ENCODE data around the gene HLX. TPM values are rescaled to one million over a fixed set of nuclear protein-coding genes. Genes with fewer than 3 reads are reported as not detected.
A peak's percentile ranks its signal among the peaks of the same experiment; 100 is the strongest.

The HLX gene
- total RNA-seq, 4 donors from 2014 or later: 26.4 to 46.7 (median 34.5) TPM

- DNase-seq (ENCODE audit: low spot score) (no peak), ATAC-seq (ENCODE audit: low FRiP score) (no peak)
- no peak for TF ChIP-seq CTCF (IDR thresholded peaks at IDR 0.05)
Observed at GRCh38 chr1:220895412-220895946, 16.2 kb downstream of the HLX start.

GRCh38 chr1:220896092-220896491, 16.8 kb downstream of the HLX start:
- TF ChIP-seq CTCF (IDR thresholded peaks at IDR 0.05): no peak
- no peak for ATAC-seq (ENCODE audit: low FRiP score)
- no peak for DNase-seq (ENCODE audit: low spot score)

- ATAC-seq (ENCODE audit: low FRiP score) (no peak), DNase-seq (ENCODE audit: low spot score) (no peak)
- no peak for TF ChIP-seq CTCF (IDR thresholded peaks at IDR 0.05)
Observed at GRCh38 chr1:220900842-220901241, 21.6 kb downstream of the HLX start.

GRCh38 chr1:220901881-220902280, 22.6 kb downstream of the HLX start:
- ATAC-seq (ENCODE audit: low FRiP score) (no peak), DNase-seq (ENCODE audit: low spot score) (no peak)
- no peak for TF ChIP-seq CTCF (IDR thresholded peaks at IDR 0.05)

GRCh38 chr1:220902916-220903315, 23.7 kb downstream of the HLX start:
- ATAC-seq (ENCODE audit: low FRiP score) (peak; percentile 49), DNase-seq (ENCODE audit: low spot score) (no peak)
- TF ChIP-seq CTCF (IDR thresholded peaks at IDR 0.05): no peak

GRCh38 chr1:220904876-220905275, 25.6 kb downstream of the HLX start:
- TF ChIP-seq CTCF (IDR thresholded peaks at IDR 0.05): no peak
- no peak for ATAC-seq (ENCODE audit: low FRiP score)
- no peak for DNase-seq (ENCODE audit: low spot score)

GRCh38 chr1:220905650-220906560, 26.7 kb downstream of the HLX start:
- TF ChIP-seq CTCF (IDR thresholded peaks at IDR 0.05): no peak
- DNase-seq (ENCODE audit: low spot score) (no peak), ATAC-seq (ENCODE audit: low FRiP score) (no peak)

Measured in omental fat pad (tissue), 4 donors.